HepG2 (cell line): ENCODE data around the gene LDLR. TPM values are rescaled to one million over a fixed set of nuclear protein-coding genes. Genes with fewer than 3 reads are reported as not detected.

Experiments
- ETV5 ChIP-seq: IDR thresholded peaks from 2 replicates; pipeline ENCODE4 v1.6.1; 2018; ENCODE audit warnings: missing biosample characterization, missing genetic modification reagents, inconsistent platforms, borderline replicate concordance
- GABPB1 ChIP-seq: IDR thresholded peaks from 2 replicates; pipeline ENCODE4 v1.6.1; 2016; ENCODE audit warnings: mild to moderate bottlenecking, missing genetic modification reagents, moderate library complexity, missing compliant biosample characterization
- JUNB ChIP-seq: sonication (generic); formaldehyde crosslinking; IDR thresholded peaks from 2 replicates; pipeline ENCODE4 v1.8.0; 2022; ENCODE audit warnings: missing genetic modification reagents, mild to moderate bottlenecking, borderline replicate concordance
- KAT2B ChIP-seq: fragments of 150-350 bp; IDR thresholded peaks from 2 replicates; pipeline ENCODE4 v1.6.1; 2014; ENCODE audit warnings: low read depth, low read length, borderline replicate concordance
- RBFOX2 ChIP-seq: fragments of 200-400 bp; formaldehyde crosslinking; IDR thresholded peaks from 2 replicates; pipeline ENCODE4 v1.6.1; 2017; ENCODE audit warnings: low read depth, mild to moderate bottlenecking, low read length
- RFX1 ChIP-seq: fragments of 450-650 bp; IDR thresholded peaks from 2 replicates; pipeline ENCODE4 v1.6.1; 2017
- SKIL ChIP-seq: sonication (generic); formaldehyde crosslinking; IDR thresholded peaks from 2 replicates; pipeline ENCODE4 v1.8.0; 2022; ENCODE audit warnings: missing genetic modification reagents, mild to moderate bottlenecking, moderate library complexity, borderline replicate concordance
- SMAD3 ChIP-seq: sonication (generic); formaldehyde crosslinking; IDR thresholded peaks from 2 replicates; pipeline ENCODE4 v1.4.0; 2020; ENCODE audit warnings: missing genetic modification reagents
- SNAI1 ChIP-seq: sonication (generic); formaldehyde crosslinking; IDR thresholded peaks from 2 replicates; pipeline ENCODE4 v1.5.0; 2020; ENCODE audit warnings: mild to moderate bottlenecking, missing genetic modification reagents, borderline replicate concordance
- ZGPAT ChIP-seq: IDR thresholded peaks from 2 replicates; pipeline ENCODE4 v1.6.1; 2016; ENCODE audit warnings: mild to moderate bottlenecking
- polyA plus RNA-seq, 8 experiments: library from polyadenylated mRNA; depleted of rRNA in 3 of 8; stranded (reverse) in 7 of 8; unstranded in 1 of 8; fragments of >200 nt; fragmentation: Illumina TruSeq in 4 of 8; extraction: Trizol in 4 of 8; gene quantifications; 2 replicates each; pipeline versions ENCODE4 v1.2.1 to v1.2.3, GENCODE V29; 2011 to 2016; ENCODE audit warnings: low read depth in 4 of 8, missing spikeins in 1 of 8, mixed read lengths in 1 of 8; ENCODE audit not compliant: insufficient read depth in 1 of 8
- total RNA-seq, 5 experiments: library from RNA; depleted of rRNA; stranded (reverse); fragments of >200 nt; fragmentation: Illumina TruSeq; extraction: Trizol; gene quantifications; 2 replicates each; pipeline ENCODE4 v1.2.3, GENCODE V29; 2016; ENCODE audit warnings: low read depth in 1 of 5

Gene LDLR
- total and polyA plus RNA-seq, 2 of the 13 experiments (the other 11 are each of a cell fraction or from before 2014, with no cell fraction given) = 51.6 to 92.5 TPM

GRCh38 chr19:11092181-11092538 lies 2.9 kb downstream of the LDLR start (continued):
- TF ChIP-seq SNAI1 (CRISPR knock-in tag) (no peak), JUNB (0 out of 2 replicates have a peak, but pooled peaks have one; percentile 11), RFX1 (peak; percentile 71), KAT2B (peak; percentile 40; the same call in 1 of the 2 replicates), SMAD3 (CRISPR knock-in tag) (peak; percentile 13; the same call in 1 of the 2 replicates), ETV5 (CRISPR knock-in tag) (peak; percentile 74), SKIL (CRISPR knock-in tag) (0 out of 2 replicates have a peak, but pooled peaks have one; percentile 3), GABPB1 (CRISPR knock-in tag) (peak; percentile 39; the same call in 1 of the 2 replicates), RBFOX2 (peak; percentile 2; the same call in 1 of the 2 replicates), ZGPAT (CRISPR knock-in tag) (no peak)
